Stimulated activated CD4-positive, alpha-beta T cell treated with anti-CD3 and anti-CD28 coated beads, Interleukin-1b, Interleukin-23, amount 100 ng/mL, for 48 hours (primary cell): ENCODE data around the gene LRRC4C.

ENCODE experiments used
- DNase-seq: peaks from one replicate; pipeline ENCODE4 v3.0.0-alpha.2; 2020

Gene LRRC4C

GRCh38 chr11:40139536-40139935 lies 1319.9 kb downstream of the LRRC4C start:
- no peak for DNase-seq

- no peak for DNase-seq
Measured at GRCh38 chr11:40139066-40139465, 1320.4 kb downstream of the LRRC4C start.

- no peak for DNase-seq
Measured at GRCh38 chr11:40134820-40135570, 1324.5 kb downstream of the LRRC4C start.

- DNase-seq, result no peak
Measured at GRCh38 chr11:40133498-40133897, 1326.0 kb downstream of the LRRC4C start.

GRCh38 chr11:40132912-40133311 lies 1326.5 kb downstream of the LRRC4C start:
- DNase-seq, result no peak

DNA sequence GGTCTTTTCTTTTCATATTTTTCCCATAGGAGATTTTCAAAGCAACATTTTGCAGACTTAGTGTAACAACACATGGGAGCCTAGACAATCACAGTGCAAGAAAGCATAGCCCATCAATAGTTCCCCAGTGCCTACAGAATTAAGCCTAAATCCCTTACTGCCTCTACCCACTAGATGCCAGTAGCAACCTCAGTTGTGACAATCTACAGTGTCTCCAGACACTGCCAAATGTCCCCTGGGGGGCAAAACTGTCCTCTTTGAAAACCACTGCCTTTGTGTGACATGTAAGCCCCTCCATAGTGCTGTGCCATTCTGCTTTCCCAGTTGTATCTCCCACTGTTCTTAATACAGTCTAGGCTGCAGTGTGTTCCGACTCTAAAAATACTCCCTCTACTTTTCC lies 1329.0 kb downstream of the LRRC4C start:
- no peak for DNase-seq

DNA sequence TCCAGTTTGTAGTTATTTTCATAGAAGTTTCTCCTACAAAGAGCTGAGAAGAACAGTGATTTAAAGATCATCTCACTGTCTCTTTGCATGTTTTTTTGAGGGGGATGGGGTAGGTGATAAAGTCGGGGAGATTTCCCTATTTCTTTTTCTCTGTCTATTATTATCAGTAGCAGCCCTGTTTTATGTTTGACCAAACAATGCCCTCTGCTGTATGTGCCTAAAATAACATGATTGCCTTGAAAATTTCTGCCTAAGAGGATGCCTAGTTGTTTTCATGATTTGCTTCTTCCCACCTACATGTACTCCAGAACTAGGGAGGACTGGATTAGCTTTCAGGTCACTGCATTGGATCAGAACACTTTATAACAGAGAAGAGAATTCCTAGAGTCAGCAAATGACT lies 1330.2 kb downstream of the LRRC4C start:
- DNase-seq, result no peak

DNA sequence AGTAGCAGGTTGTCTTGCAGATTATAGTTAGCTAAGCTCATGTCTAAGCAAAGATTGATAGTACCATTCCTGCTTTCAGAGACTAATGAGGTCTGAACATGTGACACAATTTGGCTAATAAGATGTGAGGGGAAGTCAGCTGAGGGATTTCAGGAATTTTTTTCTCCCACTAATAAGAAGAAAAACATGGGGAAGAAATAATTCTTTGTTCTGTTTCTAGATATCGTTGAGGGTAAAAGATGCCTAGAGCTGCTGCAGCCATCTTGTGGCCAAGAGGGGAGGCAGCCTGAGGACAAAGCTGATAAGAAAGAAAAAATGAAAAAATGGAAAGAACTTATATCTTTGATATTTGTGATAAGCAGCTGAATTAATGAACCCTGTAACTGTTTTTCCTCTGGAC lies 1334.4 kb downstream of the LRRC4C start:
- no peak for DNase-seq

- no peak for DNase-seq
Measured at GRCh38 chr11:40119661-40120060, 1339.8 kb downstream of the LRRC4C start.

DNA sequence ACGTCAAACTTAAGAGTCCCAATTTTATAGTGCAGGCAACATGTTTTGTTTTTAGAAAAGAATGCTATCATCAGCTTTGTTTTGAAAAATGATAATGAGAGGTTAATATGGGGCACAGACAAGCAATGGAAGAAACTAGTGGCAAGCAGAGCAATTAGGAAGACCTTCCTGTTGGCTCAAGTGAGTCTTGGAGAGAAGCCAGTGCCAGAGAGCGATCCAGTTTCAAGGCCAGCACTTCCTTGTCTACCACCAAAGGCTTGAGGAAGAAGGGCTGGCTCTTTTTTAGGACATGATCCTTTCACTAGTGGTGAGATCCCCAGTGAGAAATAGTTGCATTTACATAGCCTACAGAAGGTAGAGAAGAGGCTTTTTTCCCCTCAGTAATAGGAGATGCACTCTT lies 1340.7 kb downstream of the LRRC4C start:
- no peak for DNase-seq

- no peak for DNase-seq
Measured at GRCh38 chr11:40118026-40118425, 1341.4 kb downstream of the LRRC4C start.

GRCh38 chr11:40104941-40105550 lies 1354.4 kb downstream of the LRRC4C start:
- no peak for DNase-seq

DNA sequence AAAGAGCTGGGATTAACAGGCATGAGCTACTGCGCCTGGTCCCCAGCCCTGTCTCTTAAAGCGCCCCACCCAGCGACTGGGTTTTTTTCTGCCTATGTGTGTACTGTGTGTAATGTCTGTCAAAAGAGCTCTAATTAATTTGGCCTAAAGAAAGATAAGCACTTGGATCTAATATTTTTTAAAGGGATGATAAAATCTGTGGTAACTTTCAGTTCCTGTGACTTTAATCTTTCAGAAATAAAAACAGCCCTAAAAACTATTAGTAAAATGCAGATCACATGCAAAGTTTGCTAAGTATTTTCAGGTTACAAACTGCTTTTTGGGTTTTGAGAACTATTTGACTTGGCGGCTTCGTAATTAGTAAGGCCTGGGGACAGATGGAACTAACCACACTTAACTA lies 1358.7 kb downstream of the LRRC4C start:
- DNase-seq, result no peak

DNA sequence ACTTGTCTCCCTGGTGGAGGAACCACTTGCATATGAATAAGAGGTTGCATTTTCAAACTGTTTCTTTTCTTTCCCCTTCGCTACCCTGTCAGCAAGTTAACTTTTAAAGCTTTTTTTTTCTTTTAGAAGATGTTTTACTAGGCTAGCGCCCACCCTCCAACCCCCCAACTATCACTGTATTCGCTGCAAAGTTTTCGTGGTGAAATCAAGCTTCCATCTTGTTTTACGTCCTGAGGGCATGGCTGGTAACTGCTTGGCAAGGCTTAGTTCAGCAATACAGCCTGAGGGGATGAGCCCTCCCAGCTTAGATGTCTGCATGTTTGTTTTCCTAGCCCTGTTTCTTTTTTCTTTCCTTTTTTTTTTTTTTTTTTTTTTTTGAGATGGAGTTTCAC lies 1359.3 kb downstream of the LRRC4C start:
- no peak for DNase-seq

- no peak for DNase-seq
Measured at GRCh38 chr11:40099426-40100161, 1359.9 kb downstream of the LRRC4C start.

DNA sequence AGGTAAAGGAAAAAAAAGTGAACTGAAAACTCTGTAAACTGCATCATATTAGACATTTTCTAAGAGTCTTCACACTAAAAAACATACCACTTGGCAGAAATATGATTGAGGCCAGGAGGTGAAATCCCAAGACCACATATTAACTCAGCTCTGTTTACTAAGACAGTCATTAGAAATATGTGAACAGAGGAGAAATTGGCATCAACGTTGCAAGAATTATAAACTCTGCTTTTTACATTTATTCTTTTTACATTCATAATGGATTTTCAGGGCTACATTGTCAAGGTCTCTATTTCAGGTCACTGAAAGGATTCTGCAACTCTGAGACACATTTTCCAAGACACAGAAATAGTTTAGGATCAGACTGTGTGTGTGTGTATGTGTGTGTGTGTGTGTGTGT lies 1364.0 kb downstream of the LRRC4C start:
- no peak for DNase-seq

- no peak for DNase-seq
Measured at GRCh38 chr11:40094954-40095353, 1364.5 kb downstream of the LRRC4C start.

- DNase-seq, result no peak
Measured at GRCh38 chr11:40080434-40080833, 1379.0 kb downstream of the LRRC4C start.
